IMR-90 (cell line): ENCODE measurements around the gene VPS13C. TPM values are rescaled to one million over a fixed set of nuclear protein-coding genes. Genes with fewer than 3 reads are reported as not detected.

ENCODE experiments used
- ATAC-seq: fragments of 200-7000 bp; cut with Tn5 transposase; 2 replicates; pipeline ENCODE4 v1.9.1; 2020; ENCODE audit warnings: low read depth, mild to moderate bottlenecking, moderate library complexity
- BruUV-seq: library from RNA; stranded (reverse); fragments of 400-500 nt; replicated peaks from 2 replicates; lab custom pipeline; 2021; lab: Mats Ljungman, UMichigan
- CTCF ChIA-PET: fragments of 300-600 bp; formaldehyde crosslinking; extraction: SDS; loops from one replicate; lab custom pipeline; 2021; ENCODE audit warnings: antibody characterized with exemption; lab: Yijun Ruan, JAX
- POLR2A ChIA-PET: fragments of 300-600 bp; sonication (Branson Sonifier 250); formaldehyde crosslinking; loops from one replicate; lab custom pipeline; 2022; ENCODE audit warnings: antibody characterized with exemption; ENCODE audit not compliant: unreplicated experiment; lab: Charles Lee
- DNase-seq: peaks from one replicate; pipeline ENCODE4 v3.0.0; 2013
- H2AFZ ChIP-seq: replicated peaks from 2 replicates; pipeline ENCODE3; 2013; ENCODE audit warnings: low read length, mild to moderate bottlenecking; ENCODE audit not compliant: poor library complexity
- H2AK5ac ChIP-seq: 2 replicates; pipeline ENCODE4 v1.6.1; 2013; ENCODE audit warnings: low read depth, low read length, inconsistent platforms
- H2AK9ac ChIP-seq: replicated peaks from 2 replicates; pipeline ENCODE3; 2013; ENCODE audit warnings: mild to moderate bottlenecking, low read depth, low read length, moderate library complexity; ENCODE audit not compliant: poor library complexity
- H2BK120ac ChIP-seq: 2 replicates; pipeline ENCODE4 v1.6.1; 2013; ENCODE audit warnings: low read depth, low read length, inconsistent platforms
- H2BK15ac ChIP-seq: 3 replicates; pipeline ENCODE4 v1.6.1; 2013; ENCODE audit warnings: low read depth, low read length, inconsistent platforms
- H2BK20ac ChIP-seq: 2 replicates; pipeline ENCODE4 v1.6.1; 2013; ENCODE audit warnings: low read depth, mild to moderate bottlenecking, inconsistent platforms, low read length, moderate library complexity
- H2BK5ac ChIP-seq: 2 replicates; pipeline ENCODE4 v1.6.1; 2013; ENCODE audit warnings: mild to moderate bottlenecking, low read depth, low read length, inconsistent platforms; ENCODE audit not compliant: poor library complexity, severe bottlenecking
- H3K14ac ChIP-seq: replicated peaks from 2 replicates; pipeline ENCODE4 v1.6.1; 2013; ENCODE audit warnings: low read depth, low read length, inconsistent platforms
- H3K18ac ChIP-seq: 2 replicates; pipeline ENCODE4 v1.6.1; 2013; ENCODE audit warnings: low read depth, low read length, control low read depth
- H3K23ac ChIP-seq: 2 replicates; pipeline ENCODE4 v1.6.1; 2013; ENCODE audit warnings: low read depth, low read length, inconsistent platforms
- H3K27ac ChIP-seq: 2 replicates; pipeline ENCODE4 v1.5.1; 2013; ENCODE audit warnings: mild to moderate bottlenecking, control low read depth, low read length; ENCODE audit not compliant: insufficient read depth
- H3K27me3 ChIP-seq: 2 replicates; pipeline ENCODE4 v1.6.1; 2013; ENCODE audit warnings: low read length; ENCODE audit not compliant: control insufficient read depth, insufficient read depth
- H3K36me3 ChIP-seq: 2 replicates; pipeline ENCODE4 v1.6.1; 2013; ENCODE audit warnings: low read length, mixed read lengths; ENCODE audit not compliant: control insufficient read depth, insufficient read depth
- H3K4ac ChIP-seq: 2 replicates; pipeline ENCODE4 v1.6.1; 2013; ENCODE audit warnings: low read depth, low read length, inconsistent platforms
- H3K4me1 ChIP-seq: 2 replicates; pipeline ENCODE4 v1.6.1; 2013; ENCODE audit warnings: low read length, mixed read lengths; ENCODE audit not compliant: control insufficient read depth, insufficient read depth
- H3K4me2 ChIP-seq: 2 replicates; pipeline ENCODE4 v1.6.1; 2013; ENCODE audit warnings: low read depth, mild to moderate bottlenecking, control low read depth, low read length, moderate library complexity
- H3K4me3 ChIP-seq: 2 replicates; pipeline ENCODE4 v1.5.1; 2013; ENCODE audit warnings: low read depth, mild to moderate bottlenecking, control low read depth, low read length, moderate library complexity; ENCODE audit not compliant: insufficient read depth
- H3K56ac ChIP-seq: 2 replicates; pipeline ENCODE4 v1.6.1; 2013; ENCODE audit warnings: low read length, inconsistent platforms; ENCODE audit not compliant: insufficient read depth; ENCODE audit errors: extremely low read depth
- H3K79me1 ChIP-seq, 2 experiments: 2 replicates each; pipeline ENCODE4 v1.6.1; 2013; ENCODE audit warnings: low read length in 2 of 2, inconsistent platforms in 1 of 2, low read depth in 1 of 2
- H3K9ac ChIP-seq: 2 replicates; pipeline ENCODE4 v1.6.1; 2013; ENCODE audit warnings: low read depth, low read length, control low read depth
- H3K9me1 ChIP-seq: 2 replicates; pipeline ENCODE4 v1.6.1; 2013; ENCODE audit warnings: low read length, inconsistent platforms; ENCODE audit not compliant: insufficient read depth
- H3K9me3 ChIP-seq: 2 replicates; pipeline ENCODE4 v1.6.1; 2013; ENCODE audit warnings: low read length; ENCODE audit not compliant: control insufficient read depth, insufficient read depth
- H4K20me1 ChIP-seq: 2 replicates; pipeline ENCODE4 v1.6.1; 2013; ENCODE audit warnings: low read length, inconsistent platforms; ENCODE audit not compliant: insufficient read depth
- H4K5ac ChIP-seq: 2 replicates; pipeline ENCODE4 v1.6.1; 2013; ENCODE audit warnings: mild to moderate bottlenecking, low read depth, low read length, control low read depth
- H4K8ac ChIP-seq, 2 experiments: 2 replicates each; pipeline ENCODE4 v1.6.1; 2013; ENCODE audit warnings: low read depth in 2 of 2, low read length in 2 of 2, control low read depth in 1 of 2, inconsistent platforms in 1 of 2
- H4K91ac ChIP-seq: 2 replicates; pipeline ENCODE4 v1.6.1; 2013; ENCODE audit warnings: low read depth, low read length, inconsistent platforms; ENCODE audit not compliant: insufficient read depth
- BHLHE40 ChIP-seq: fragments of 150-350 bp; IDR thresholded peaks from 2 replicates; pipeline ENCODE4 v1.6.1; 2016; ENCODE audit warnings: mild to moderate bottlenecking, low read depth, low read length
- RFX5 ChIP-seq: IDR thresholded peaks from 2 replicates; pipeline ENCODE4 v1.8.0; 2012; ENCODE audit warnings: low read depth, mild to moderate bottlenecking, low read length, moderate library complexity
- dilution Hi-C: fragments of 300-500 bp; cut with HindIII; formaldehyde crosslinking; loops from one replicate; pipeline ENCODE4 v1.14.3; 2018; ENCODE audit warnings: low sequenced_read_pairs; ENCODE audit not compliant: unreplicated experiment
- in situ Hi-C: fragments of 300-500 bp; cut with MboI; formaldehyde crosslinking; loops from 3 replicates; pipeline ENCODE4 v1.14.3; 2019; ENCODE audit warnings: low sequenced_read_pairs, inconsistent platforms, mixed read lengths
- intact Hi-C: fragments of 100-400 bp; cut with micrococcal nuclease; formaldehyde crosslinking; loops from 2 replicates; pipeline ENCODE4 v1.10.0; 2022
- polyA plus RNA-seq, 3 experiments: library from polyadenylated mRNA; depleted of rRNA; stranded (reverse); fragments of >200 nt; gene quantifications; 2 replicates each; pipeline ENCODE4 v1.2.3, GENCODE V29; 2012; ENCODE audit warnings: low replicate concordance in 1 of 3
- total RNA-seq: library from RNA; depleted of rRNA; stranded (reverse); fragments of >200 nt; gene quantifications from 2 replicates; pipeline ENCODE4 v1.2.3, GENCODE V29; 2012

VPS13C gene
- total and polyA plus RNA-seq, 2 of the 4 experiments (the other 2 are of a cell fraction) = 8.1 to 32.8 TPM

DNA sequence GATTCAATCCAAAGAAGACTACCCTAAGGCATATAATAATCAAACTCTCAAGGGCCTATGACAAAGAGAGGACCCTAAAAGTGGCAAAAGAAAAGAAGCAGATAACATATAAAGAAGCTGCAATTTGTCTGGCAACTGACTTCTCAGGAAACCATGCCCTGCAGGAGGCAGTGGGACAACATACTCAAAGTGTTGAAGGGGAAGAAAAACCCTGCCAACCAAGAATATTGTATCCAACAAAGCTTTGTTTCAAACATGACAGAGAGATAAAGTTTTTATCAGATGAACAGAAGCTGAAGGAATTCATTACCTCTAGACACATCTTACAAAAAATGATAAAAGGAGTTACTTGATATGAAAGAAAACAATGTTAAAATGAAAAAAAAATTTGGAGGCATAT is 167.1 kb downstream of the VPS13C start:
- Histone ChIP-seq H4K5ac (no peak overlapping the region), H4K20me1 (no peaks in the 10 kb centered on the region), H2AFZ (no peak overlapping the region), H3K27ac (no peak overlapping the region), H3K79me1 (no peaks in the 10 kb centered on the region), H3K4ac (no peak overlapping the region), H4K8ac (no peak overlapping the region), H2BK20ac (no peak overlapping the region), H2BK120ac (no peak overlapping the region), H2AK5ac (no peak overlapping the region), H3K9ac (no peak overlapping the region), H3K9me3 (peaks cover 3% of the 10 kb centered on the region; the same call in 1 of the 2 replicates), H3K14ac (no peak overlapping the region), H3K27me3 (no peaks in the 10 kb centered on the region), H2BK5ac (no peak overlapping the region), H3K18ac (no peak overlapping the region), H2AK9ac (no peak overlapping the region), H4K91ac (no peak overlapping the region), H3K4me3 (no peak overlapping the region), H3K36me3 (0 out of 2 replicates have a peak, but pooled peaks cover 2% of the 10 kb centered on the region), H3K4me1 (no peaks in the 10 kb centered on the region), H2BK15ac (no peak overlapping the region), H3K56ac (no peak overlapping the region), H3K4me2 (no peak overlapping the region), H3K9me1 (0 out of 2 replicates have a peak, but pooled peaks cover 3% of the 10 kb centered on the region), H3K23ac (no peak overlapping the region)
- ATAC-seq = no peak
- ChIA-PET CTCF (no interaction called here), POLR2A (no interaction called here)
- TF ChIP-seq RFX5 (no peak), BHLHE40 (no peak)
- DNase-seq = no peak
- BruUV-seq = no TSS peak
- in situ Hi-C loops (no loop called here), intact Hi-C loops (no loop called here), dilution Hi-C loops (no loop called here)
